Measurements from ENCODE around the gene GNG7. TPM values are rescaled to one million over a fixed set of nuclear protein-coding genes. Genes with fewer than 3 reads are reported as not detected.

The GNG7 gene
- total RNA-seq, 1 experiment from 2014 or later = 7.7 TPM

- no CpG with 5 or more reads among the region's 4 CpGs for WGBS (ENCODE audit: extremely low coverage, insufficient read length, low lambda C conversion rate)
- H3K79me1 ChIP-seq (ENCODE audit: insufficient read depth, low read depth, low read length, poor library complexity, severe bottlenecking) = no peaks in the 10 kb centered on the region
- no peak overlapping the region for H2BK12ac ChIP-seq (ENCODE audit: insufficient read length, low read depth, low read length)
- H3K4ac ChIP-seq (ENCODE audit: low read depth, low read length) = no peak overlapping the region
- no peak overlapping the region for H2AFZ ChIP-seq (ENCODE audit: low read length)
- H3K9me3 ChIP-seq (ENCODE audit: control insufficient read depth, low read depth, low read length) = peaks cover 8% of the 10 kb centered on the region
- H3K23ac ChIP-seq (ENCODE audit: insufficient read length, low read depth, low read length) = no peak overlapping the region
- H3K18ac ChIP-seq (ENCODE audit: insufficient read length, low read depth, low read length) = no peak overlapping the region
- Mint-ChIP-seq H3K4me1 (no peaks in the 10 kb centered on the region), H3K9me3 (peaks cover 15 to 25% of the 10 kb centered on the region in 2 experiments), H3K36me3 (ENCODE audit: insufficient read depth in 1 of 3, low read depth in 3 of 3) (peaks cover 0 to 5% (median 3%) of the 10 kb centered on the region in 3 experiments; a peak in 4 of 7 replicates), H3K27me3 (ENCODE audit: low read depth) (peaks cover 4% of the 10 kb centered on the region), H3K4me3 (no peak overlapping the region), H3K27ac (no peak overlapping the region)
- no peaks in the 10 kb centered on the region for H3K4me1 ChIP-seq (ENCODE audit: insufficient read depth, low read length)
- H3T11ph ChIP-seq (ENCODE audit: low read length) = no peak overlapping the region
- no peaks in the 10 kb centered on the region for H4K20me1 ChIP-seq (ENCODE audit: control insufficient read depth, insufficient read depth, insufficient read length)
- H4K8ac ChIP-seq (replicated peaks; ENCODE audit: insufficient read length, low read depth, low read length) = no peak overlapping the region
- no peak for DNase-seq
- no peak overlapping the region for H2AK5ac ChIP-seq (ENCODE audit: insufficient read length, low read length)
- H3K27me3 ChIP-seq (ENCODE audit: insufficient read depth, low read length) = no peaks in the 10 kb centered on the region
- no peak overlapping the region for H2BK120ac ChIP-seq (ENCODE audit: low read depth, low read length, poor library complexity, severe bottlenecking)
- H3K4me2 ChIP-seq (ENCODE audit: insufficient read depth, insufficient read length, low read length) = no peak overlapping the region
- no peak overlapping the region for H3K14ac ChIP-seq (ENCODE audit: insufficient read depth, low read length)
- H4K5ac ChIP-seq (ENCODE audit: insufficient read length, low read depth, low read length) = no peak overlapping the region
- no peak overlapping the region for H3K56ac ChIP-seq (ENCODE audit: insufficient read length, low read depth, low read length)
- TF ChIP-seq CTCF (conservative IDR thresholded peaks at IDR 0.05) = 0 out of 3 replicates have a peak, but pooled peaks have one; percentile 15
- H2BK20ac ChIP-seq (ENCODE audit: low read depth, low read length, poor library complexity, severe bottlenecking) = no peak overlapping the region
- H2BK5ac ChIP-seq (ENCODE audit: insufficient read length, low read length) = no peak overlapping the region
- no peak overlapping the region for H4K91ac ChIP-seq (ENCODE audit: insufficient read length, low read depth, low read length)
- H2BK15ac ChIP-seq (ENCODE audit: low read depth, low read length) = no peak overlapping the region
- no peaks in the 10 kb centered on the region for H3K23me2 ChIP-seq (ENCODE audit: insufficient read length, low read depth, low read length, poor library complexity, severe bottlenecking)
- H3K27ac ChIP-seq (ENCODE audit: insufficient read length, low read depth, low read length) = no peak overlapping the region
- no peak overlapping the region for H3K9ac ChIP-seq (ENCODE audit: extremely low read depth, insufficient read length, low read length)
- H3K79me2 ChIP-seq (ENCODE audit: insufficient read depth, low read length) = no peaks in the 10 kb centered on the region
These were observed 71.2 kb downstream of the GNG7 start for GRCh38 chr19:2631213-2631821.
